H1 (cell line): ENCODE measurements around the gene CCDC30. TPM values are rescaled to one million over a fixed set of nuclear protein-coding genes. Genes with fewer than 3 reads are reported as not detected.

ENCODE experiments used
- CBX8 ChIP-seq: fragments of 300-800, 300-1000 bp; sonication (generic); IDR thresholded peaks from 2 replicates; pipeline ENCODE4 v1.7.1; 2016; ENCODE audit warnings: low read depth, low read length, borderline replicate concordance
- KDM4A ChIP-seq: IDR thresholded peaks from one replicate; pipeline ENCODE4 v1.7.1; 2012; ENCODE audit warnings: low read depth, mild to moderate bottlenecking, moderate library complexity, low read length, inconsistent platforms; ENCODE audit not compliant: severe bottlenecking
- NRF1 ChIP-seq: IDR thresholded peaks from 2 replicates; pipeline ENCODE4 v1.6.1; 2011; ENCODE audit warnings: mild to moderate bottlenecking, low read depth, low read length, improper control_type of control experiment
- RFX5 ChIP-seq: IDR thresholded peaks from 2 replicates; pipeline ENCODE4 v1.6.1; 2011; ENCODE audit warnings: low read depth, low read length, improper control_type of control experiment, borderline replicate concordance
- polyA plus RNA-seq, 7 experiments: library from polyadenylated mRNA; depleted of rRNA in 3 of 7; stranded (reverse) in 5 of 7; unstranded in 2 of 7; fragments of >200 nt in 5 of 7; fragments of 200-250 nt in 2 of 7; gene quantifications; 1 replicate in 5 of 7; 2 replicates in 1 of 7; 4 replicates in 1 of 7; pipeline versions ENCODE4 v1.2.1 to v1.2.3, GENCODE V29; 2011 to 2013; ENCODE audit warnings: missing spikeins in 2 of 7, mixed read lengths in 2 of 7
- total RNA-seq: library from RNA; stranded (reverse); fragmentation: NEBNext Ultra II Directional; extraction: Animal tissue kit (Norgen Biotek cat#: 25700); gene quantifications from 2 replicates; pipeline ENCODE4 v1.2.1, GENCODE V29; 2021

The CCDC30 gene
- total and polyA plus RNA-seq, 2 of the 8 experiments (the other 6 are each of a cell fraction or from before 2014, with no cell fraction given): 0.60 to 1.8 TPM

- no peak for TF ChIP-seq KDM4A
- TF ChIP-seq CBX8: no peak
- no peak for TF ChIP-seq NRF1
- no peak for TF ChIP-seq RFX5
- TF ChIP-seq, all 59 proteins: peak for 0
These were observed 211.6 kb downstream of the CCDC30 start (continued) for GRCh38 chr1:42674682-42675081.
